NCI-H2107 (cell line): Measurements from ENCODE around the gene PAOX.
"Not testable (repeated sequence)": the region's sequence is repeated elsewhere in the genome, so short reads cannot be mapped to it uniquely, and the experiment has no call there.

Source experiments
- DNase-seq: peaks from one replicate; lab custom pipeline; 2025; lab: John Stamatoyannopoulos, UW

The PAOX gene

DNA sequence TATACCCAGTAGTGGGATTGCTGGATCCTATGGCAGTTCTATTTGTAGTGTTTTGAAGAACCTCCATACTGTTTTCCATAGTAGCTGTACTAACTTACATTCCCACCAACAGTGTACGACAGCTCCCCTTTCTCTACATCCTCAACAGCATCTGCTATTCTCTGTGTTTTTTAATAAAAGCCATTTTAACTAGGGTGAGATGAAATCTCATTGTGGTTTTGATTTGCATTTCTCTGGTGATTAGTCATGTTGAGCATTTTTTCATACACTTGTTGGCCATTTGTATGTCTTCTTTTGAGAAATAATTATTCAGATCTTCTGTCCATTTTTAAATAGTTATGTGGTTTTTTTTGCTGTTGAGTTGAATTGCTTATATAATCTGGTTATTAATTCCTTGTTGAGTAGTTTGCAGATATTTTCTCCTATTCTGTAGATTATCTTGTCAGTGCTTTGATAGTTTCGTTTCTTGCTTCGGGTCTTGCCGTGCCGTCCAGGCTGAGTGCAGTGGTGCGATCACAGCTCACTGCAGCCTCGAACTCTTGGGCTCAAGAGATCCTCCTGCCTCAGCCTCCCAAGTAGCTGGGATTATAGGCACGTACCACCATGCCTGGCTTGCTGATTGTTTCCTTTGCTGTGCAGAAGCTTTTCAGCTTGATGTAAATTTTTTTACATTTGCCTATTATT lies 26.9 kb downstream of the PAOX start:
- DNase-seq = no peak

- no peak for DNase-seq
These were observed 32.7 kb downstream of the PAOX start for GRCh38 chr10:133411523-133412380.

GRCh38 chr10:133412381-133412711 lies 33.3 kb downstream of the PAOX start:
- DNase-seq = no peak

DNA sequence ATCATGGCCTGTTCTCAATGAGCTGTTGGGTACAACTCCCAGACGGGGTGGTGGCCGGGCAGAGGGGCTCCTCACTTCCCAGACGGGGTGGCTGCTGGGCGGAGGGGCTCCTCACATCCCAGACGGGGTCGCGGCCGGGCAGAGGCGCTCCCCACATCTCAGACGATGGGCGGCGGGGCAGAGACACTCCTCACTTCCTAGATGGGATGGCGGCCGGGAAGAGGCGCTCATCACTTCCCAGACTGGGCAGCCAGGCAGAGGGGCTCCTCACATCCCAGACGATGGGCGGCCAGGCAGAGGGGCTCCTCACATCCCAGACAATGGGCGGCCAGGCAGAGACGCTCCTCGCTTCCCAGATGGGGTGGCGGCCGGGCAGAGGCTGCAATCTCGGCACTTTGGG lies 35.3 kb downstream of the PAOX start:
- DNase-seq = not testable (repeated sequence)

GRCh38 chr10:133415752-133416151 lies 36.7 kb downstream of the PAOX start:
- no peak for DNase-seq

DNA sequence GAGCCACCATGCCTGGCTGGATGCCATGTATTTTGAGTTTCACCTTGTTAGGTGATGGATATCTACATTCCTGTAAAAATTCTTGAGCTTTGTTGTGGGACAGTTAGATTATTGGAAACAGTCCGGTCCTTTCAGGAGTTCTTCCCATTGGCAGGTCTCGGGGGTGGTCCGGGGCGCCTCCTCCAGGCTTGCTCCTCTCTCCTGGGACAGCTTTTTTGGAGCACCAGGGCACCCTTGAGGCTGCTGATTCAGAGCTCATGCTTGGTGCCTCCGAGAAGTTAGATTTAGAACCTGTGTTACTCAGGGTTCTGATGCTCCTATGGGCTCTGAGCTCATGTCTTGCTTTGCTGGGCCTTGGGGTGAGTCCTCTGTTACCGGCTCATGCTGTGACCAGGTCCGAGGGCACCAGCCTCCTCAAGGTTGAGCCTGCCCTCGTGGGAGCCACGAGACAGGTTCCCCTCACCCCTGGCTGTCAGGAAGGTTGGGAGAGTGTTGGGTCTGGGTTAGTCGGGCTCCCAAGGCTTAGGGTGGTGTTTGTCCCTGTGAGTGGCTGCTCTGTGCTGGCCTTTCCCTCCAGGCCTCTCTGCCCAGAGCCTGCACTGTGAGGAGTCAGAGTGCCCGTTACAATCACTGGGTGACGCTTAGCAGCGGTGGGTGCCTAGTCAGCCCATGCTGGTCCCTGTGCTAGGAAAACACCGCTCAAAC lies 39.4 kb downstream of the PAOX start:
- no peak for DNase-seq

DNA sequence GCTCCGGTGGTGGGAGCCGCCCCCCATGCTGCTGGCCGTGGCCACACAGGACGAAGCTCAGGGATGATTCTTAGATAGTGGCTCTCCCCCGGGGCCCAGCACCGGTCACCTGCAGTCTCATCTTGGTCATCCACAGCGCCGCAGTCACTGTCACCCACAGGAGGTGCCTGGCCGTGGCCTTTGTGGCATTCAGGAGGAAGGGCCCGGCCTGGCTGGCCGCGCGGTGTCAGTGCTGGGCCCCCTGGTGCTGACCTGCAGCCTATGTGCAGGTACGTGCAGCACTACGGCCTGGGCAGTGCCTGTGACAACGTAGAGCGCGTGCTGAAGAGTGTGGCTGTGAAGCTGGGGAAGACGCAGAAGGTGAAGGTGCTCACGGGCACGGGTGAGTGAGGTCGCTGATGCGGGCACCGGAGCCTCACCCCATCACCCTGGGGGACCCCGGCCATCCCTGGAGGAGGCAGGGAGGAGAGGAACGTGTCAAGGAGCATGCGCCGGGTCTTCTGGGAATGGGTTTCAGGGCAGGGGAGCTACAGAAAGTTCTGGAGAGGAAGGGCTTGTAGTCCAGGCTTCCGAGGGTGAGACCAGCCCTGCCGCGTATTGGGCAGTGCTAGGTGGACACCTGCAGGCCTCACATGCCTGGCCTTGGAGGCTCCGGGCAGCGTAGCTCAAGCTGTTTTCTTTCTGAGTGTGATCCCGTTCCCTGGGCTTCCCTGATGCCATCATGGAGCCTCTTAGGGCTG lies 40.3 kb downstream of the PAOX start:
- no peak for DNase-seq

GRCh38 chr10:133420028-133420427 lies 41.0 kb downstream of the PAOX start:
- no peak for DNase-seq

- no peak for DNase-seq
These were observed 41.5 kb downstream of the PAOX start for GRCh38 chr10:133420579-133420978.

GRCh38 chr10:133421336-133422222 lies 42.5 kb downstream of the PAOX start:
- DNase-seq = no peak

- no peak for DNase-seq
These were observed 43.3 kb downstream of the PAOX start for GRCh38 chr10:133422223-133422806.

DNA sequence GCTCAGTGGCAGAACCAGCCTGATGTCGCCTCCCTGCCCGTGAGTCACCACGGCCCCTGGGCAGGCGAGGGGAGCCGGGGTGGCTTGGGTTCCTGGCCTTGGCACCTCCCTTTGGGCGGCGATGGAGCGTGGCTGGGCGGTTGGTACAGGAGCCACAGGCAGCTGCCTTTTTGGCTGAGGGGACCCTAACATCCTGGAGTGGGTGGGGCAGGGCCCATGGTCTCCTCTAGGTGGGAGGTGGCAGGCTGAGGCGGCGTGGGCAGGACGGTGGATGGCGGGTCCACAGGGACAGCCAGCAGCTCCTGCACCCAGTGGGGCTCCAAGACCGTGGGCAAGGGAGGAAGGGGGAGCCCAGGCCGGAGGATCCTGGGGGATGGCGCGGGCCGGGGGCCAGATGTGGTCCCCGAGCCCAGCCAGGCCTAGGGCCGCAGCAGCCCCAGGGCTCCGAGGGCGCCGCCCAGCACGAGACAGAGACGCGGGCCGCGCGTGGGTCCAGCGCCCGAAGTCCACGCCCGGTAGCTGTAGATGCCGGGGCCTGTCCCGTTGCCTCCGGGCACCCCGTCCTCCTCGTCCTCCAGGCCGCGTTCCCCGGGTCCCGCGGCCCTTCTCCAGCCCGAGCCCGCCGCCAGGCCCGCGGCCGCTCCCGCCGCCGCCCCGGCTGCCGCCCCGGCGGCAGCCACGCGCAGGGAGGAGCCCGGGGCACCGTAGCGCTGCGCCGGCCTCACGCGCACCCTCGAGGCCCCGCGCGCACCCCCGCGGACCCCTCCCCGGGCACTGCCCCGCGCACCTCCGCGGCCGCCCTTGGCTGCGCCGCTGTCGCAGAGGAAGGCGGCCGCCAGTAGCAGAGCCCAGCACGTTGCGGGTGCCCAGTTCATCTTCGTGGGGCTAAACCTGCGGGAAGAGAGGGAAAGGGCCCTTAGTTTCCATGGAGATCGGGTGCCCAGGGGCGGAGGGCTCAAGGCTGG lies 44.0 kb downstream of the PAOX start:
- no peak for DNase-seq

DNA sequence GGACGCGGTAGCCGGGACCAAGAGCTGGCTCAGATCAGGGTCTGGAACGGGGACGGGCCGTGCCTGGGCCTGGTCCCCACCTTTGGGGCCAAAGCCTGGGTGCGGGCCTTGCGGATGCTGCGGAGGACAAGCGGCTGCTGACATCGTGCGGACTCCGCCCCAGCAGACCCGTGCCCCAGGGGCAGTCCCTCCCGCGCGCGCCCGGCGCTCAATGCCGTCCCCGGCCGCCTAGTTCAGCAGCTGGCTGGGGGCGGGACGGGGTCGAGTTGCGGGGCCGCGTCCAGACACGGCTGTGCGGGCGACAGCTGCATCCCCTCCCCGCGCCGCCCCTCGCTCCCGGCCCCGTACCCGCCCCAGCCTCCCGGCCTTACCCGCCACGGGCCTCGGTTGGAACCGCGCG lies 45.0 kb downstream of the PAOX start:
- DNase-seq = not testable (repeated sequence)

DNA sequence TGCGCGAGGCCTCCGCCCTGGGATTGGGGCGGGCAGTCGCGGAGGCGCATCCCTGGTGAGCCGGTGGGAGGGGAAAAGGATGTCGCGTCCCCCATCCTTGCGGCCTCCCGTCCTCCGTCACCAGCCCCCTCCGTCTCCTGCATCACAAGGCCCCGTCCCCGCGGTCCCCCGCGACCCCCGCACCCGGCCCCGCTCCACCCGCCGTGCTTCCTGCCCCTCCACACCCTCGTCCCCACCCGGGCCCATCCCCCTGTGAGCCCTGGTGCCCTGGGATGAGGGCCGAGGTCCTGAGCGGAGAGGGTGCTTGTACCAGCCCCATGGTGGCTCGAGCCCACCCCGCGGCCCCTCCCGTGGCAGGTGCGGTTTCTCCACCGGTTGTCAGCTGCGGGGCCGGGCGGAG lies 45.5 kb downstream of the PAOX start, which contains the start of gene SPRN:
Gene SPRN (minus strand): TSS at position 25 of the 400 bp plus-strand sequence. CDS start 944 bp downstream, outside the sequence.
- DNase-seq = not testable (repeated sequence)

DNA sequence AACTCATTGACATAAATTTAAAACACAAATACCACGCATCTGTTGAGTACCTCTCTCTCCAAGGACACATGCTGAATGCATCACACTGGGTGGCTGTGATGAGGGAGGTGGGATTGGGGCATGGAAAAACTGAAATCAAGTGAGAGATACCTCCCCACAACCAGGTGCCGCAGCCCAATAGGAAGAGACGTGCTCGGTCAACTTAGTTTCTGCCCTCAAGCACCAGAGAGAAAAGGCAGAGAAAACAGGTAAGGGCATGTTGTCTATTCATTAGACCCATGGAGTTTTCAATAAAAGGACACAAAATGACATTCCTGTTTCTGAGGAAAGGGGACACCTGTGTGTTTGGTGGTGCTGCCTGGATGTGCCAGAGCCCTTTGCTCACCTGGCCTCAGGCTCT lies 50.5 kb downstream of the PAOX start:
- not testable (repeated sequence) for DNase-seq

- DNase-seq = not testable (repeated sequence)
These were observed 53.0 kb downstream of the PAOX start for GRCh38 chr10:133431888-133432613.

DNA sequence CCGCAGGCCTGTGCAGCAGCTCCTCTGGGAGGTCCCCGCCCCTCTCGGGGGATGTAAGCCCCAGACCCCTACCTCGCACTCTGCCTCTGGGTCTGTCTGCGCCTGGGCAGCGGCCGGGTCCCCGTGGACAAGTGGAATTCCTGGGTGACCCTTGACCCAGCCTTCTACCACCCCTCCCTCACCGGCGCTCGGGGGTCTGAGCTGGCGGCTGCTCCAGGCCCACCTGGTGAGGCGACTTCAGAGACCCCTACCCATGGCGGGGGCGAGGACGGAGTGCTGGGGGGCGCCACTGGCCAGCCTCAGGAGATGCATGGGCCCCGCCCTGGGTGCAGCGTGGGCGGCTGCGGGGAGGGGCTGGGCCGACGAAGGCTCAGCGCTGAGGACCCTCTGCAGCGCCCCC lies 53.7 kb downstream of the PAOX start:
- DNase-seq = not testable (repeated sequence)

DNA sequence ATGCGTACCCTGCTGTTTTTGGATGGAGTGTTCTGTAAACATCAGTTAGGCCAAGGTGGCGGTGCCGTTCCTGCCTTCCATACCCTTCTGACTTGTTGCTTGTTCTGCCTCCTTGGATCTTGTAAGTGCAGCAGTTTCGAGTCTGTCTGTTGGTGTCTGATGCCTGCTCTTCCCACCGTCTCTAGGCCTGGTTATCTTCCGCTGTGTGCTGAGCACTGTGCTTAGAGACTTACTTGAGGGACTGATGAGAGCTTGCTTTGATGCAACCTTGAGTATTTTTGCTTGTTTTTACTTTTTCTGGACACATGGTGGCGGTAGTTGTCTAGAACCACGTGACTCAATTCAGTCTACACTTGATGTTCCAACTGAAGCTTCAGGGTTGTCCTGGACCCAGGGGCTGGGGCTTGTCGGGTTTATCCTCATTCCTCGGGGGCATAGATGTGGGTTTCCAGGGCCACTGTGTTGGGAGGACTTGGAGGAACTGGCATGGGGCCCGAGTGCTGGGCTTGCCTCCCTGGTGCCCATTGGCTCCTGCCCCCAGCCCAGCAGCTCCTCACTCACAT lies 59.7 kb downstream of the PAOX start:
- no peak for DNase-seq
